Smooth muscle cell of the umbilical artery (primary cell): ENCODE data around the gene KLHL4. TPM values are rescaled to one million over a fixed set of nuclear protein-coding genes. Genes with fewer than 3 reads are reported as not detected.

Source experiments
- total RNA-seq: library from RNA; depleted of rRNA; stranded (reverse); fragments of >200 nt; gene quantifications from 2 replicates; pipeline ENCODE4 v1.2.3, GENCODE V29; 2014

The KLHL4 gene, protein sequence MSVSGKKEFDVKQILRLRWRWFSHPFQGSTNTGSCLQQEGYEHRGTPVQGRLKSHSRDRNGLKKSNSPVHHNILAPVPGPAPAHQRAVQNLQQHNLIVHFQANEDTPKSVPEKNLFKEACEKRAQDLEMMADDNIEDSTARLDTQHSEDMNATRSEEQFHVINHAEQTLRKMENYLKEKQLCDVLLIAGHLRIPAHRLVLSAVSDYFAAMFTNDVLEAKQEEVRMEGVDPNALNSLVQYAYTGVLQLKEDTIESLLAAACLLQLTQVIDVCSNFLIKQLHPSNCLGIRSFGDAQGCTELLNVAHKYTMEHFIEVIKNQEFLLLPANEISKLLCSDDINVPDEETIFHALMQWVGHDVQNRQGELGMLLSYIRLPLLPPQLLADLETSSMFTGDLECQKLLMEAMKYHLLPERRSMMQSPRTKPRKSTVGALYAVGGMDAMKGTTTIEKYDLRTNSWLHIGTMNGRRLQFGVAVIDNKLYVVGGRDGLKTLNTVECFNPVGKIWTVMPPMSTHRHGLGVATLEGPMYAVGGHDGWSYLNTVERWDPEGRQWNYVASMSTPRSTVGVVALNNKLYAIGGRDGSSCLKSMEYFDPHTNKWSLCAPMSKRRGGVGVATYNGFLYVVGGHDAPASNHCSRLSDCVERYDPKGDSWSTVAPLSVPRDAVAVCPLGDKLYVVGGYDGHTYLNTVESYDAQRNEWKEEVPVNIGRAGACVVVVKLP
- total RNA-seq, result 6.8 and 7.1 TPM in 2 replicates

DNA sequence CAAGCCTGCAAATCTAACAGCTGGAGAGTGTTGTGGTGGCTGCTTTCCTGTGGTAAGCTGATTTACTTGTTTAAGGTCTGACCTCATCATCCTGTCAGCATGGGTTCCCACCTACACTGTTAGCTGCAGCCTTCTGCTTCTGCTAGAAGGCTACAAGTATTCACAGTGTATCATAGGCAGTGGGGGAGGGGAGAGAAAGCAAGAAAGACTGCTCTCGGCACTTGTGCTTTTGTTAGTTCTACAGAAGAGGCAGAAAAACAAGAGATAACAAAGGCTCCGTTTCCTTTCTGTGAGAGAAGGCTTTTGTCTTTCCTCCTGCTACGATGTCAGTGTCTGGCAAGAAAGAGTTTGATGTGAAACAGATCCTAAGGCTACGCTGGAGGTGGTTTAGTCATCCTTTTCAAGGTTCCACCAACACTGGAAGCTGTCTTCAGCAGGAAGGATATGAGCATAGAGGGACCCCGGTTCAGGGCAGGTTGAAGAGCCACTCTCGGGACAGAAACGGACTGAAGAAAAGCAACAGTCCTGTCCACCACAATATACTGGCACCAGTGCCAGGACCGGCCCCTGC is at the start of gene KLHL4:
Gene KLHL4 (plus strand): TSS at position 232 of the 571 bp plus-strand sequence. CDS start 92 bp downstream, at position 324.

